ENCODE results near the gene XCR1. TPM values are rescaled to one million over a fixed set of nuclear protein-coding genes. Genes with fewer than 3 reads are reported as not detected.

Gene XCR1, protein sequence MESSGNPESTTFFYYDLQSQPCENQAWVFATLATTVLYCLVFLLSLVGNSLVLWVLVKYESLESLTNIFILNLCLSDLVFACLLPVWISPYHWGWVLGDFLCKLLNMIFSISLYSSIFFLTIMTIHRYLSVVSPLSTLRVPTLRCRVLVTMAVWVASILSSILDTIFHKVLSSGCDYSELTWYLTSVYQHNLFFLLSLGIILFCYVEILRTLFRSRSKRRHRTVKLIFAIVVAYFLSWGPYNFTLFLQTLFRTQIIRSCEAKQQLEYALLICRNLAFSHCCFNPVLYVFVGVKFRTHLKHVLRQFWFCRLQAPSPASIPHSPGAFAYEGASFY
- total RNA-seq, result 1 to 10 TPM in 6 of 7 donors, under 1 TPM in 1; 0.42 to 7.3 (median 4.7) TPM
- polyA plus RNA-seq, result under 1 TPM; 0.06 to 0.26 (median 0.17) TPM
- long read RNA-seq, donor 1, result 0 reads
- long read RNA-seq, donor 2, full-length matches to known transcripts, result 2 of 2 reads
- long read RNA-seq, donor 2, partial matches to known transcripts, result 0 of 2 reads
- long read RNA-seq, donor 2, other reads (novel, unspliced or antisense), result 0 of 2 reads

GRCh38 chr3:46027021-46027705 lies at the start of gene XCR1:
TSS of gene XCR1 (minus strand) at chr3:46027483. CDS start at chr3:46021947, 5,536 bp downstream.
- Histone ChIP-seq H3K27me3 (replicated peaks in 1 of 7) (no peaks in the 10 kb centered on the region), H3K4me1 (peaks cover 0 to 7% (median 2%) of the 10 kb centered on the region in 6 donors), H3K27ac (no peak within 1 kb of the TSS), H3K4me3 (no peak within 1 kb of the TSS), H3K9me3 (peaks cover 6 to 42% (median 27%) of the 10 kb centered on the region in 8 donors), H3K36me3 (no peaks in the 10 kb centered on the region)
- TF ChIP-seq CTCF (IDR thresholded peaks at IDR 0.05 in 8 of 11, conservative IDR thresholded peaks at IDR 0.05 in 3 of 11) (no peak), POLR2A (IDR thresholded peaks at IDR 0.05) (no peak)
- no peak for DNase-seq
- intact Hi-C loops (cut with DNase I; ENCODE audit: low total_unique reads), result no loop called here
- WGBS, 5 donors, result 92 to 96% (median 94%) methylated on average over 3 of the region's 3 CpGs

GRCh38 chr3:46076606-46077005 lies 49.3 kb upstream of the XCR1 start:
- Histone ChIP-seq H3K9me3 (peaks cover 0 to 16% (median 0%) of the 10 kb centered on the region in 8 donors), H3K36me3 (no peaks in the 10 kb centered on the region), H3K27ac (peak overlapping the region in 2 of 8 donors; percentile 7 to 26), H3K4me3 (no peak overlapping the region), H3K27me3 (replicated peaks in 1 of 7) (no peaks in the 10 kb centered on the region), H3K4me1 (peaks cover 0 to 25% (median 9%) of the 10 kb centered on the region in 6 donors)
- DNase-seq, result no peak
- intact Hi-C loops (cut with DNase I; ENCODE audit: low total_unique reads), result loop anchor here (10.0 kb wide), 1 partner anchor 312 kb away; no protein-coding TSS in a partner anchor
- peak in 3 of 11 experiments; percentile 12 to 36 (median 30) for TF ChIP-seq CTCF (IDR thresholded peaks at IDR 0.05 in 8 of 11, conservative IDR thresholded peaks at IDR 0.05 in 3 of 11)
- no peak for TF ChIP-seq POLR2AphosphoS5 (IDR thresholded peaks at IDR 0.05)

DNA sequence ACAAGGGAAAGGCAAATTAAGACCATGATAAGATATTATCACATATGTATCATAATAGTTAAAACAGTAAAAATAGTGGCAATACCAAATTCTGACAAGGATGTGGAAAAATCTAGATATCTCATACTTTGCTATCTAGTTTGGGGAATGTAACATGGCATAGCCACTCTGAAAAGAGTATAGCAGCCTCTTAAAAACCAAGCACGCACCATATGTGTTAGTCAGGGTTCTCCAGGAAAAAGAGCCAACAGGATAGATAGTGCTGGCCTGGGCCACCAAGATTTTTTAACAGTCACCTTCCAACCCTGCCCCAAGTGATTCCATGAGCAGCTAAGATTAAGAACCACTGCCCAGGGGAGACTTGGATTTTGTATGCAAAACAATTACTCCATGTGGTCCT lies 48.5 kb upstream of the XCR1 start:
- no peak for TF ChIP-seq CTCF (IDR thresholded peaks at IDR 0.05 in 8 of 11, conservative IDR thresholded peaks at IDR 0.05 in 3 of 11)
- Histone ChIP-seq H3K27ac (peak overlapping the region in 2 of 8 donors; percentile 7 to 18), H3K27me3 (replicated peaks in 1 of 7) (no peaks in the 10 kb centered on the region), H3K4me1 (peaks cover 0 to 30% (median 9%) of the 10 kb centered on the region in 6 donors), H3K4me3 (no peak overlapping the region), H3K9me3 (peaks cover 0 to 21% (median 0%) of the 10 kb centered on the region in 8 donors), H3K36me3 (no peaks in the 10 kb centered on the region)
- no peak for DNase-seq
- WGBS, 5 donors, result 96 to 100% (median 98%) methylated on average over 1 of the region's 1 CpG
- intact Hi-C loops (cut with DNase I; ENCODE audit: low total_unique reads), result loop anchor here (10.0 kb wide), 1 partner anchor 311 kb away; no protein-coding TSS in a partner anchor
